Glutamatergic neuron (in vitro differentiated cells): Measurements from ENCODE around the gene PLXNA2. TPM values are rescaled to one million over a fixed set of nuclear protein-coding genes. Genes with fewer than 3 reads are reported as not detected.

Experiments
- DNase-seq: peaks from one replicate; pipeline ENCODE4 v3.0.0; 2022
- H3K27ac Mint-ChIP-seq: one replicate; pipeline ENCODE4 v1.8.0; 2020; ENCODE audit warnings: mild to moderate bottlenecking, mixed read lengths, inconsistent platforms; ENCODE audit not compliant: unreplicated experiment
- H3K27me3 Mint-ChIP-seq: one replicate; pipeline ENCODE4 v1.8.0; 2020; ENCODE audit warnings: mild to moderate bottlenecking, moderate library complexity, mixed read lengths, inconsistent platforms; ENCODE audit not compliant: unreplicated experiment
- H3K36me3 Mint-ChIP-seq: one replicate; pipeline ENCODE4 v1.8.0; 2020; ENCODE audit warnings: mild to moderate bottlenecking, mixed read lengths, inconsistent platforms; ENCODE audit not compliant: unreplicated experiment
- H3K4me1 Mint-ChIP-seq: one replicate; pipeline ENCODE4 v1.8.0; 2020; ENCODE audit warnings: mild to moderate bottlenecking, low read depth, mixed read lengths, inconsistent platforms; ENCODE audit not compliant: unreplicated experiment
- H3K4me3 Mint-ChIP-seq: one replicate; pipeline ENCODE4 v1.8.0; 2020; ENCODE audit warnings: mild to moderate bottlenecking, mixed read lengths, inconsistent platforms; ENCODE audit not compliant: unreplicated experiment
- H3K9me3 Mint-ChIP-seq: one replicate; pipeline ENCODE4 v1.8.0; 2020; ENCODE audit warnings: mild to moderate bottlenecking, moderate library complexity, mixed read lengths, inconsistent platforms; ENCODE audit not compliant: unreplicated experiment
- total RNA-seq: library from RNA; stranded (reverse); fragmentation: NEBNext Ultra II Directional; extraction: Animal tissue kit (Norgen Biotek cat#: 25700); gene quantifications from one replicate; pipeline ENCODE4 v1.2.1, GENCODE V29; 2021; ENCODE audit not compliant: unreplicated experiment
- TF ChIP-seq, protein P1 (sequence below): fragments of 200-600 bp; sonication (generic); IDR thresholded peaks from one replicate; pipeline ENCODE4 v1.5.0; 2021; ENCODE audit not compliant: partially characterized antibody, unreplicated experiment

The PLXNA2 gene
- total RNA-seq, 1 donor from 2014 or later, result 66.0 TPM

DNA sequence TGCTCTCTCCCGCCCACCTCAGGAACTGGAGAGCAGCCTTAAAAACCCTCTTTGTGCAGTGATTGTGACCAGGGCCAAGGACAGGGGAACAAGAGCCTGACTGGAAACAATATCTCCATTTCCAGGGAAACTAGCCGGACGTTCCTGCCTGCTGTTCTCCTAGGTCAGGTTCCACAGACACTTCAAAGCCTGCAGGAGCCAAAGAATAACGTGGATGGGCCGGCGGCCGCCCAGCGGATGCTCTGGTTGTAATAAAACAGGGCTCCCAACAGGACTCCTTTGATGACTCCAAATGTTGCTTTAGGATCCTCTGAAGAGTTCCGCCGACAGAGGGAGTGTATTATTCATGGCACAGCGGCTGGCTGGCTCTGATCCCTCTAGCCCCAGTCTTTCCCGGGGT, 162.2 kb downstream of the PLXNA2 start:
- Mint-ChIP-seq H3K27me3 (peaks cover 6% of the 10 kb centered on the region), H3K9me3 (peaks cover 5% of the 10 kb centered on the region), H3K27ac (no peak overlapping the region), H3K4me3 (no peak overlapping the region), H3K4me1 (peaks cover 43% of the 10 kb centered on the region), H3K36me3 (no peaks in the 10 kb centered on the region)
- DNase-seq, result no peak
- TF ChIP-seq, protein P1, sequence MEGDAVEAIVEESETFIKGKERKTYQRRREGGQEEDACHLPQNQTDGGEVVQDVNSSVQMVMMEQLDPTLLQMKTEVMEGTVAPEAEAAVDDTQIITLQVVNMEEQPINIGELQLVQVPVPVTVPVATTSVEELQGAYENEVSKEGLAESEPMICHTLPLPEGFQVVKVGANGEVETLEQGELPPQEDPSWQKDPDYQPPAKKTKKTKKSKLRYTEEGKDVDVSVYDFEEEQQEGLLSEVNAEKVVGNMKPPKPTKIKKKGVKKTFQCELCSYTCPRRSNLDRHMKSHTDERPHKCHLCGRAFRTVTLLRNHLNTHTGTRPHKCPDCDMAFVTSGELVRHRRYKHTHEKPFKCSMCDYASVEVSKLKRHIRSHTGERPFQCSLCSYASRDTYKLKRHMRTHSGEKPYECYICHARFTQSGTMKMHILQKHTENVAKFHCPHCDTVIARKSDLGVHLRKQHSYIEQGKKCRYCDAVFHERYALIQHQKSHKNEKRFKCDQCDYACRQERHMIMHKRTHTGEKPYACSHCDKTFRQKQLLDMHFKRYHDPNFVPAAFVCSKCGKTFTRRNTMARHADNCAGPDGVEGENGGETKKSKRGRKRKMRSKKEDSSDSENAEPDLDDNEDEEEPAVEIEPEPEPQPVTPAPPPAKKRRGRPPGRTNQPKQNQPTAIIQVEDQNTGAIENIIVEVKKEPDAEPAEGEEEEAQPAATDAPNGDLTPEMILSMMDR, result no peak

DNA sequence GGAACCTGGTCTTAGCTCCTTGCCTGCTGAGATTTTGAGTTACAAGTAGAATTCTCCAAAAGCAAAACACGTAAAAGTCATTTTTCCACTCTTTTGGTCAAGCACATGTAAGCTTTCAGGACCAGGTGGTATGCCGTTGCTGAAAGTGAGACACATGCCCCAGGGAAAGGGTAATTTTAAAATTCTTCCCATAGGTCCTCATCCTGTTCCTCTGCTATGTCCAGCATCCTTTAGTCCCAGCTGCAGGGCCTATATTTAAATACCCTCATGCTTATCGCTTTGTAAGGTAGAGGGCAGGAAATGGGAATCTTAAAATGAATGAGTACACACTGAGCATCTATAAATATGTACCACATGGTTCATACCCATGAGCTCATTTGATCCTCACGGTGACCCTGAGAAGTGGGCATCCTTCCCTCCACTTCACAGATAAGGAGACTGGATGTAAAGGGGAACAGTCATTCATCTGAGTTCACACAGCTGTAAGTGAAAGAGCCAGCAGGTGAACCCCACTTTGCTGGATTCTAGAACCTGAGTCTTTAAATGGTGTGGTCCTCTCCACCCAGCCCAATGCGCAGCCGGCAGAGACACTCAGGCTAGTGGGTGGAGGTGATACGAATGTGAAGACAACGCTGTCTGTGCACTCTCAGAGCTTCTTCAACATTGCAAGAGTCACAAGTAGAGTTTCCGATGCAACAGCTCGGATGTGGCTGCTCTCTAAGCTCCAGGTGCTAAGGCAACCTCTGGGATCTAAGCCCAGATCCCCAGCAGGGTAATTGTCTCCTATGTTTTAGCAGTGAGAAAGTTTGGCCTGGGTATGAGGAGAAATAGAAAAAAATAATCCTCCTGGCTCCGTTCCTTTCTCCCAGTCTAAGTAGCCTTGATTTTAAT, 163.5 kb downstream of the PLXNA2 start:
- peaks cover 5% of the 10 kb centered on the region for H3K9me3 Mint-ChIP-seq
- H3K4me1 Mint-ChIP-seq, result peaks cover 36% of the 10 kb centered on the region
- H3K4me3 Mint-ChIP-seq, result no peak overlapping the region
- no peaks in the 10 kb centered on the region for H3K36me3 Mint-ChIP-seq
- peaks cover 6% of the 10 kb centered on the region for H3K27me3 Mint-ChIP-seq
- TF ChIP-seq, protein P1, result no peak
- no peak for DNase-seq
- peak overlapping the region; percentile 52 for H3K27ac Mint-ChIP-seq

DNA sequence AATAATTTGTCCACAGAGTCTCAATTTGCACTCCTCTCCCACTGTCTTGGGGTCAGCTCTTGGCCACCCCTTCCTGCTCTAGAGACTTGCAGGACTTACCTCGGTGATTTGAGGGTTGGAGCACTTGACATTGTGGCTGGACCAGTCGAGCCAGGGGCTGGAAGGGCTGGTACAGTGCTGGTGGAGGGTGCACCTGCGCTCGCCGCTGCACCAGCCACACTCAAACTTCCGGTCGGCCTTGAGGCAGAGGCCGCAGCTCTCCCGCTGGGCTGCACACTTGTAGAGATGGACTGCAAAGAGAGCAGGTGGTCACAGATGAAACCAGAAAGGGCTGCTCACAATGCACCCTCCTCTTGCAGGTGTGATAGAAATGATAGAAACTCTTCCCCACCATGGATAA, 165.0 kb downstream of the PLXNA2 start:
- DNase-seq, result no peak
- H3K9me3 Mint-ChIP-seq, result peaks cover 2% of the 10 kb centered on the region
- peaks cover 25% of the 10 kb centered on the region for H3K4me1 Mint-ChIP-seq
- no peaks in the 10 kb centered on the region for H3K36me3 Mint-ChIP-seq
- TF ChIP-seq, protein P1, result no peak
- H3K27ac Mint-ChIP-seq, result peak overlapping the region; percentile 23
- peaks cover 6% of the 10 kb centered on the region for H3K27me3 Mint-ChIP-seq
- H3K4me3 Mint-ChIP-seq, result no peak overlapping the region

DNA sequence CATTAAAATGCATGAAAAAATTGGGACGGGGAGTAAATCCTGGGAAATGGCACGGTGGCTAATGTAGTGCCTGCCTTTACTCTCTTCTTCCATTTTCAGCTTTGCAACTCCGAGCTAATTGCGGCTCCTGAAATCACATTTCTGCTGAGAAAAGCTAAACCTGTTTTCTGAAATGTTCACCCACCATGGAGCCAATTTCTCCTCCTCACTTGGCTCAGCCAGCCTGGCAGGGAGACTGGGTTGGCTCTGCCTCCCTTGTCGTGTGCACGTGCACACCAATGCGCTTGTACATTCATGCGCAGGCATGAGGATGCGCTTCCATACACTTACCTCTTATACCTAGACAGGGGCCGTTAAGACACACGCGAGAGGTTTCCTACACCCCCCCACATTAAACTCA, 165.4 kb downstream of the PLXNA2 start:
- Mint-ChIP-seq H3K4me1 (peaks cover 27% of the 10 kb centered on the region), H3K27ac (peak overlapping the region; percentile 23), H3K9me3 (peaks cover under 1% of the 10 kb centered on the region), H3K36me3 (no peaks in the 10 kb centered on the region), H3K27me3 (peaks cover 6% of the 10 kb centered on the region), H3K4me3 (no peak overlapping the region)
- TF ChIP-seq, protein P1, result no peak
- no peak for DNase-seq
